Amniotic epithelial cell (primary cell): ENCODE results near the gene LAMC1.
"Not testable (repeated sequence)": the region's sequence is repeated elsewhere in the genome, so short reads cannot be mapped to it uniquely, and the experiment has no call there.

Experiments used
- DNase-seq: peaks from one replicate; pipeline ENCODE4 v3.0.0-alpha.2; 2010; ENCODE audit warnings: low read depth

Gene LAMC1

DNA sequence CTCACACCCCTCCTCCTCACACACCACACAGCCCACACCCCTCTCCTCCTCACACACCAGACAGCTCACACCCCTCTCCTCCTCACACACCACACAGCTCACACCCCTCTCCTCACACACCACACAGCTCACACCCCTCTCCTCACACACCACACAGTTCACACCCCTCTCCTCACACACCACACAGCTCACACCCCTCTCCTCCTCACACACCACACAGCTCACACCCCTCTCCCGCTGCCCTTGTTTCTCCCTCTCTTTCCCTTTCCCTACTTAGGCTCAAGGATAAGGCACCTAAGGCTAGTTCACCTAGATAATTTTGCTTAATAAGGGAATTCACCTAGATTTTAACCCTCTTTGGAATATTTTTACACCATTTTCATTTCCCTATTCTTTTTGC lies 126.8 kb downstream of the LAMC1 start:
- not testable (repeated sequence) for DNase-seq

DNA sequence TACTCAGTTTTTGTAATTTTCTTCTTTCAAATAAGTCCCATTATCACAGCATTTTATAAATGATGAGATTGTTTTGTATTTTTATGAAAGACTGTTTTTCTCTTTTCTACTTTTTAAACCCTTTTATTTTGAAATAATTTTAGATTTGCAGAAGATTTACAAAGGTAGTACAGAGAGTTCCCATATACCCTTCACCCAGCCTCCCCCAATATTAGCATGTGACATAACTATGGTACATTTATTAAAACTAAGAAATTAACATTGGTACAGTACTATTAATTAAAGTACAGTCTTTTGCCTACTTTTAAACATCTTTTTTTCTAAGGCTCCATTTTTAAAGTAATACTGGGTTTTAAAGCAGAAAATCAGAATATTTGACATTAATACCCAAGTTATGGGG lies 127.2 kb downstream of the LAMC1 start:
- DNase-seq = no peak

DNA sequence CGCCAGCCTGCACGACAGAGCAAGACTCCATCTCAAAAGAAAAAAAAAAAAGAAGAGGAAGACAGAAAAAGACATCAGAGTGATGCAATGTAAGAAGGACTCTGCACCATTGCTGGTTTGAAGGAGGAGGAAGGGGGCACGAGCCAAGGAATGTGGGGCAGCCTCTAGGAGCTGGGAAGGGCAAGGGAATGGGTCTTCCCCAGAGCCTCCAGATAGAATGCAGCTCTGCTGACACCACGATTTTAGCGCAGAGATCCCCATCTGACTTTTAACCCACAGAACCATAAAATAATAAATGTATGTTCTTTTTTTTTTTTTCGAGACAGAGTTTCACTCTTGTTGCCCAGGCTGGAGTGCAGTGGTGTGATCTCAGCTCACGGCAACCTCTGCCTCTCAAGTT lies 129.0 kb downstream of the LAMC1 start:
- DNase-seq = no peak

DNA sequence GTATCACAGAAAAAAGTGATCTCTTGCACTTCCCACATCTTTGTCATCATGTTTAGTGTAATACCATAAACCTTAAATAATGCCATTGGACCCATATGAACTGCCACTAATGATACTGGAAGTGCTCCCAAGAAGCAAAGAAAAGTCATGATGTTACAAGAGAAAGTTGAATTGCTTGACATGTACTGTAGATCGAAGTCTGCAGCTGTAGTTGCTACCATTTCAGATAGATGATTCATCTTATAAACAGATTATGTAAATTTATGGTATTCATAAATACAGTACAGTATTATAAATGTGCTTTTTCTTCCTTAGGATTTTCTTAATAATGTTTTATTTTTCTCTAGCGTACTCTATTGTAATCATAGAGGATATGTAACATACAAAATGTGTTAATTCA lies 132.7 kb downstream of the LAMC1 start:
- DNase-seq = no peak

DNA sequence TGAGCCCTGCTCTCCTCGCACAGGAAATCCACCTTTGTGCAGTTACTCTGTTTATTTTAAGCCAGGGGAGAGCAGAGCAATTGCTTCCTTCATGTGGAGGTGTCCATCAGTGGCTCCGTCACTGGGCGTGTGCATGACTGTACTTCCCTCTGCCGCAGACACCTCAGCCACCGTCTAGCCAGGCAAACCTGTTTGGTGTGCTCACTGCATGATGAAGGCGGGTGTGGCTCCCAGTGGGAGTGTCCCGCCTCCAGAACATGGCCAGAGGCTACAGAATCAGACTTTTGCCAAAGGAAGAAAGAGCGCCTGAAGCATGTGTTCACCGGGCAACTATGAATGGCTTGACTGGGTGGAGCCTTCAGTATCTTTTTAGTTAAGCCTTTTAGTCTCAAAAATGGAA lies 136.7 kb downstream of the LAMC1 start:
- peak; percentile 41 for DNase-seq

DNA sequence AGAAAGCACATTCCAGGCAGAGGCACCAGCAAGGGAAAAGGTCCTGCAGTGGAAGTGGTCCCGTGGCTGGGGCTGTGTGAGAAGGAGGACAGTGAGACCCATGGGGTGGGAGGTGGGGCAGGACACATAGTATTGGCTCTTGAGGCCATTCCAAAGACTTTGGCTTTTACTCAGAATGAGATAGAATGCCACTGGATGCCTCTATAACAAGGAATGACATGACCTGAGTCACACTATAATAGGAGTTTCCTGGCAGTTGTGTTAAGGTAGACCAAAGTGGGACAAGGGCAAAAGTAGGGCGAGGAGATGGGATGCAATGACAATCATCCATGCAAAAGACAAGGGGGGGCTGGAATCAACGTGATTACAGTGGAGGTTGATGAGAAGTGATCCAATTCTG lies 138.2 kb downstream of the LAMC1 start:
- DNase-seq = no peak

DNA sequence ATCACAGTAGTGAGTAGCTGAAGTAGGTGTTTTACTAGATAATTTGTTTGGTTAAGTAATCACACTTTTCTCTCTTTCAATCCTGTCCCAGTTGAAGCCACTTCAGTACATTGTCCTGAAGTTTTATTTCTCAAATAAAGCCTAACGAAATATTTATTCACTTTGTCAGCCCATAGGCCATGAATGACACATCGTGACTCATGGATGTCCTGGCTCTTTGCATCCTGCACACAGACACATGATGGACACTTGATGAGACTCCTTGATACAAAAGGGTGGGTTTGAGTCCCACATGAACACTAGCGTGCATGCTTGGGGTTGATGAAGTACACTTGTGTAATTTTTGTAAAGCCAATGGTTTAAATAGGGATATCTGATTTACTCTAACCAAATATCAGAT lies 140.1 kb downstream of the LAMC1 start:
- DNase-seq = peak; percentile 58

DNA sequence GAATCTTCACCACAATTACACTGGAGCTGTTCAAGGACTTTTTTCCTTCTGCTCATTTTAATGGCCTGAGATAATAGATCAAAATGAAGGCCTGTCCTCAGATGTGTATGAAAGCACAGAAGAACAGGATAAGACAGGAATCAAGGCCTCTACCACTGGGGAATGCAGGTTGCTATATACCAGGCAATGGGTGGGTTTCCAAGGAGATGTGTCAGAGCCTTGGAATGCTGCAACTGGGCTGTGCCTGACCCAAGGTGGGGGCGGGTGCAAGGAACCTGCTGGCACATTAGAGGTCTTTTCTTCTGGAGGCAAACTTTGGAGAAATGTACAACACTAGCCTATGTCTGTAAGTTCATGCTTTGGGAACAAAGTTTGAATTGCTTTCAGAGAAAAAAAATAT lies 141.1 kb downstream of the LAMC1 start:
- peak; percentile 92 for DNase-seq

DNA sequence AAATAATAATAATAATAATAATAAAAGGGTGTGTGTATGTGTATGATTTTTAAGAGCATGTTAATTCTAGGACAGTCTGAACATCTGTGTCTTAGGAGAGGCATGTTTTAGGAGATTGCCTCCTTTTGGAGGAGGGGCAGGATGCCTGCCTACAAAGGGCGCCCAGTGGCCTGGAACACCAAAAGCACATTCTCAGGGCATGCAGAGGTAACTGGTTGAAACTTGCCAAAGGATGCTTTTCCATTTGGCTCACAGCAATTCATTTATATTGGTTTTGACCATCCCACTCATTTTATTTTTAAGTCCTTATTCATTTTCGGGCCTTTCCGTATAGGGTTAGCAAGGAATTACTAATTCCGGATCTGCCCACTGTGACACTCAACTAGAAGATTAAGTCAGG lies 141.7 kb downstream of the LAMC1 start:
- DNase-seq = no peak

DNA sequence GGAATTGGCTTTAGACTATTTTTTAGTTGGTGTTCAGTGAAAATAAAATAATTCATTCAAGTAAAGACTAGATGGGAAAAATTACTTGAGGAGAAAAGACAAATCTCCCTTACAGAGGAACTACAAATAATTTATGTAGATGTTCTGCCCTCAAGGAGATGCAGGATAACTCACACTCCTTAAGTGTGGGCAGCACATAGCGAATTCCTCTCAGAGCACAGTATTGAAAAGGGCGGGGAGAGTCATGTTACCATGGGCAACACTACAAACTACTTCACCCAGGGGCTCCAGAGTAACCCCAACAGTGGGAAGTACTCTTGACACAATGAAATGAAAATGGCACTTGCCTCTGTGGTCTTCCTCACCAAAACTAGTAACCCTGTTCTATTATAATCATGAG lies 142.2 kb downstream of the LAMC1 start:
- DNase-seq = peak; percentile 28

DNA sequence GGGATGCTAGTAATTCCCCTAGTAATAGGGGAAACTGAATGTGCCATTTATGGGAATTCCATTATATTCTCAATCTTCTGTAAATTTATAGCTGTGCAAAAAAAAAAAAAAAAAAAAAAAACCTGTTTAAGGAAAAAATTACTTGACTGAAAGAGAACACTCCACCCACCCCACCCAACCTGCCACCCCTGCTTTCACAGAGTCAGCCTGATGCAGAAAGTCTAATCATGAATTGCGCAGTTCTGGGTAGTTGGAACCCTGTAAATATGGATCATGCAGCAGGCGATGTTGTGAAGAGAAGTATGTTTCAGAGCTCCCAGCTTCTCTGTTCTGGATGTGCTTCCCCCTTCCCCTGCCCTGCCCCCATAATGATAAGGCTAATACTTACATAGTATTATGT lies 143.2 kb downstream of the LAMC1 start:
- DNase-seq = no peak

DNA sequence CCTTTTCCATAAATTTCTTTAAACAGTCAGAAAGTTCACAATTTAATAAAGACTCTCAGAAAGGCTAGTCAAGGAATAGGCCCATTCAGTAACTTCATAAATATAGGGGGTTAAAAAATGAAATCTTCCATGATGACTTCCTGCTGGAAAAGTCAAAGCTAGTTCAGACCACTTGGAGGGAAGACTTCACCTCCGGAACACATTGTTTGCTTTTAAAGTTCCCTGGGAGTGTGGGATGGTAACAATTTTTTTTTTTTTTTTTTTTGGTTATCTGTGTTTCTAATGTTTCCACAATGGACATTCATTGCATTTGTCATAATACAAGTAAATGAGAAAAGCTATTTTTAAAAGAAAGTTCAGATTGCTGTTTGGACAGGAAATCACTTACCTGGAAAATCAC lies 144.5 kb downstream of the LAMC1 start:
- no peak for DNase-seq

DNA sequence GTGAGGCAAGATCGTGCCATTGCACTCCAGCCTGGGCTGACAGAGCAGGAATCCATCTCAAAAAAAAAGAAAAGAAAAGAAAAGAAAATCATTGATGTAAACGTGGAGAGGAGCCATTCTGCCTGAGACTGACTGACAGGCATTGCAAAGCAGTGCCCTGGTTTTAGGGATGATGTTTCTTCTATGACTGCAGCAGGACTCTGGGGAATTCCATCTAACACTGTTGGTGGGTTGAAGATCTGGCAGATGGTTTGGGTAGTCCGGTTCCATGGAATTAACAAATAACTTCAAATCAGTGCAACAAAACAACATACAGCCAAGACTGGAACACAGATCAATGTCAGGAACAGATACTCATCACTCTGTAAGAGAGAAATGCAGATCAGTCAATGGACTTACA lies 145.1 kb downstream of the LAMC1 start:
- no peak for DNase-seq

DNA sequence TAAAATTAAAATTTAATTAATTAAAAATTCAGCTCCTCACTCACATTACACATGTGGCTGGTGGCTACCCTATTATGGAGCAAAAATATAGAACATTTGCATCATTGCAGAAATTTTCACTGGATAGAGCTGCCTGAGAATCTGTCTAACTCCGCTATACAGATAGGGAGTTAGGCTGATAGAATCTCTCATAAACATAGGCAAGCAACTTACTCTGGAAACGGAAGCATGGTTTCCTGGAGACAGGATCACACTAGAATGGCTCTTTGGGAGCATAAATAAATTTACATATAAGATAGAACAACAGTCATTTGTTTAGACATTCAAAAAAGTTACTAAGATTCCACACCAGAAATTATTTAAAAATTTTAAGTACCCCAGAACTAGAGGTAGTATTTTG lies 150.6 kb downstream of the LAMC1 start:
- DNase-seq = no peak

DNA sequence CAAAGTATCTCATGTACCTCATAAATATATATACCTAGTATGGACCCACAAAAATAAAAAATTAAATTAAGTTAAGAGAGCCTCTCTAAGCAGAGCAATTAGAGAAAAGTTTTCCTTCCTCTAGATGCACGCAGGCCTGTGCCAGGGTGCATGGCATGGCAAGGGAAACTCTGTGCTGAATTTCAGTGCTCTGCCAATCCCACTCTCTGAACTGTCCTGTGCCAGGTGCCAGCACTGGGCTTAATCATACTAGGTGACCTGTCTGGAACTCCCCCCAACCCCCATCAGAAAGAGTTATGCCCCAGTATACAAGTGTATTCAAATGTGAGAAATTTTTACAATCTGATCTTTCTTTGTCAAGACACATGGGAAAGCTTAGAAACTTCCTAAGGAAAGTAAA lies 152.4 kb downstream of the LAMC1 start:
- DNase-seq = no peak

DNA sequence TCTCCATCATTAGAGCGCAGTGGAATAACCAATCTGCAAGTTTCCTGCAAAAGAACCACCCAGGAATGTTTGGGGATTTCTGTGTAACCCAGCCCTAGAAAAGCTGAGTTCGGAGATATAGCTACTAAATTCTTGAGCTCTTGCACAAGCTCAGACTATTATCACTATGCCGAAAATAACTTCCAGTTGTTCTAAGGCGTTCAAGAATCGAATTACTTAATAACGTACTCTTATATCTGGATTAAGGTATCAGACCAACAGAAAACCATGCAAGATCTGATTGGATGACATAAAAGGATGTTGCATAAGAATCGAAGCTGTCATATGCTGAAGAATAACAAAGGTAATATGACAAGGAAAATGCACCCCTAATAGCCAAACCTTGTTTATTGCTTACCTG lies 155.3 kb downstream of the LAMC1 start:
- peak; percentile 61 for DNase-seq

DNA sequence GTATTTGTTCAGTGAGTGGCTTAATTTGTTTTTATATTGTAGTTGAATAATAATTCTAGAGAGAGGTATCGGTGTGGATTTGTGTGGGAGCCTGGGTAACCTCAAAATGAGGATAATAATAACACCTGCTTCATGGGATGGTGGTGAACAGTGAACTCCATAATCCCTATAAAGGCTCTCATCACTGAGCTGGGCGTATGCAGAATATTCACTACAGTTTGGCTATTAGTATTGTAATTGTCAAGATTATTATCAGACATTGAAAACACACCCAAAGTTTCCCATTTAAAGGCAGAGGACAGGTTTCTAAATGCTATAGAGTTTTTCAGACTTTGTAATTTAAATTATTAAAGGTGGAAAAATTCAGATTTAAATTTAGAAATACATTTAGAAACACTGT lies 155.8 kb downstream of the LAMC1 start:
- no peak for DNase-seq

DNA sequence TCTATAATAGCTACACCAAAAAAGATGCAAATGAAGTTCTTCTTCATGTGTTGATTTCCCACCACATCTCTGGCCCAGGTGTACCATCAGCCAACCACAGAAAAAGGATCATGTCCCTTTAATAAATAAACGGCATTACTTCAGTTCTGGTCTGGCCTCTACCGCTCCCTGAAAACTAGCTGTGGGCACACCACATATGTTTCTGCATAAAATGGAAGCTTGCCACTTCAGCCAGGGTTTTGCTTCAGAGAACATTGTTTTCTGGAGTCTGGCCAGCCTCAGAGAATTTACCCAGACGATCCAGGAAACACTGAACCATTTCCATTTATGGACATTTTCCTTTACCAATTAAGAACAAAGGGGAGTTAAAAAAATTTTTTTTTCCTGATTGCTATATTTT lies 157.0 kb downstream of the LAMC1 start:
- peak; percentile 86 for DNase-seq

DNA sequence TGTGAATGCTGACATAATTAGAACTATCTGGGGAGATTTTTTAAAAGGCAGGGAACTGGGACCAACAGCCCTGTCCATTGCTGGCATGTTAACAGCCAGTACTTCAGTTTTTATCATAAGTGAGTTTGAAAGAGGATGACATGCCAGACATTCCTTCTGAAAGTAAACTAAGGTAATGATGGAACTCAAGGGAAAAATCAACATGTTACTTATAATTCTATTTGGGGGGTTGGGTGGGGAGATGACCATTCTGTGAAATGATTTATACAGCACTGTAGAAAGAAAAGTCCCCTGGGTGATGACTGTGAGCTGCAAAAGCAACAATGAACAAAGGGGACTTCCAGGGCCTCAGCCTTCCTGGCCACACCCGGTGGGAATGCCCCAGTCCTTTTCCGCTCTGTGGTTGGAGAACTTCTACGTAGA lies 157.4 kb downstream of the LAMC1 start:
- DNase-seq = peak; percentile 31

DNA sequence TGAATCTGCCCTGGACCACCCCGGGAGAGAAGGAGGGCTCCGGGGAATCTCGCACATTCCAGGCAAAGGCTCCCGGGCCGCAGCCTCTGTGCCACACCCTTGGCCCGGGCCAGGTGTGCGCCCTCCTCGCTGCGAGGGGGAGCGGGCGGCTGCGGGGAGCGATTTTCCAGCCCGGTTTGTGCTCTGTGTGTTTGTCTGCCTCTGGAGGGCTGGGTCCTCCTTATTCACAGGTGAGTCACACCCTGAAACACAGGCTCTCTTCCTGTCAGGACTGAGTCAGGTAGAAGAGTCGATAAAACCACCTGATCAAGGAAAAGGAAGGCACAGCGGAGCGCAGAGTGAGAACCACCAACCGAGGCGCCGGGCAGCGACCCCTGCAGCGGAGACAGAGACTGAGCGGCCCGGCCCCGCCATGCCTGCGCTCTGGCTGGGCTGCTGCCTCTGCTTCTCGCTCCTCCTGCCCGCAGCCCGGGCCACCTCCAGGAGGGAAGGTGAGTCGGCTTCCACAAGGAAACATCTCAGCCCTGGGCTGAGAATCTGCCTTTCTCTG lies 162.8 kb downstream of the LAMC1 start, which contains the start of gene LAMC2:
LAMC2 (plus strand) TSS at position 324 of the 550 bp plus-strand sequence; CDS start at position 413, 89 bp downstream.
- DNase-seq = peak; percentile 66

DNA sequence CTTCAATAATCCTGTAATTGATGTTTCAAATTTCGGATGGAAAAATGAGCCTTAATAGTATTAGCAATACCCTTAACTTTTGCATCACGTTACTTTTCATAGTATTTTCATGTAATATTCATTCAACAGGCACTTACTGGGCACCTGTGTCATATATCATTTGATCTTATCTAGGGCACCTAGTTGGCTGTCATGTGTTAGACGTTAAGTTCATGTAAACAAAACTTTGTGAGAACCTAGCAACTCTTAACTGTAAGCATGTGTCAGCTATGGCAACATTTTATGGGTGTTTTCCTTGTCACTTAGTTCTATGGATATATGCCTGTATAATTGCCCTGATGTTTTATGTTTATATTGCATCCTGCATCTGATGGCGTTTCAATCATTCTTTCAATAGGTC lies 163.6 kb downstream of the LAMC1 start:
- no peak for DNase-seq

DNA sequence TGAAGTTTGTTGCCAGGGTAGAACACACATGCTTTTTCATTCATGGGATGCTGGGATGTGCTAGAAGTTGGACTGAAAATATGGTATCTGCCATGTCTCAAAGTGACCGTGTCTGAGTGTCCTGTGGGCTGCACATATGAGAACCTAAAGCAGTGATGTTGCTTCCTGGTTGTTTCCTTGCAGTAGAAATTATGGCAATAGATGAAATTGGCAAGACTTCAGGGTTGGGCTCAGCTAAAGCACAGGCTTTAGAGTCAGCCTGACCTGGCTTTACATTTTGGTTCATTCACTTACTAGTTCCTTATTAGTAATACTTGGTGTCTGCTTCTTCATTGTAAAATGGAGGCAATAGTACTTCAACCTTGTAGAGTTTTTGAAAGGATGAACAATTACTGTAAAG lies 165.0 kb downstream of the LAMC1 start:
- DNase-seq = no peak

DNA sequence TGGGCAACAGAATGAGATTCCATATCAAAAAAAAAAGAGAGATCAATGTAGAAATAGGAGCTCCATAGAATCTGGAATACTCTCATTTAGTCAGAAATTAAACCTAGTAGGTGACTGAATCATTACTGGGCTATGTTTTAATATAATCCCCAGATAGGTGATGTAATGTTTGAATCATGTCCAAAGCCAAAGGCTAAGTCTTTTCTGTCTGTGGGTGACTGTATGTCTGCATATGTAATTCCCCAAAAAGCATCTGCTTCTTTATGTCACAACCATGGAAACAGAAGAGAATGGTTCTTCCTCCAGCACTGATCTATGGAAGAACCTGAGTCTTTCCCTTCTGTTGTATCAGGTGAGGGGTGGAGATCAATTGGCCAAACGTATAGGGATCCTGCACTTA lies 168.6 kb downstream of the LAMC1 start:
- peak; percentile 92 for DNase-seq

DNA sequence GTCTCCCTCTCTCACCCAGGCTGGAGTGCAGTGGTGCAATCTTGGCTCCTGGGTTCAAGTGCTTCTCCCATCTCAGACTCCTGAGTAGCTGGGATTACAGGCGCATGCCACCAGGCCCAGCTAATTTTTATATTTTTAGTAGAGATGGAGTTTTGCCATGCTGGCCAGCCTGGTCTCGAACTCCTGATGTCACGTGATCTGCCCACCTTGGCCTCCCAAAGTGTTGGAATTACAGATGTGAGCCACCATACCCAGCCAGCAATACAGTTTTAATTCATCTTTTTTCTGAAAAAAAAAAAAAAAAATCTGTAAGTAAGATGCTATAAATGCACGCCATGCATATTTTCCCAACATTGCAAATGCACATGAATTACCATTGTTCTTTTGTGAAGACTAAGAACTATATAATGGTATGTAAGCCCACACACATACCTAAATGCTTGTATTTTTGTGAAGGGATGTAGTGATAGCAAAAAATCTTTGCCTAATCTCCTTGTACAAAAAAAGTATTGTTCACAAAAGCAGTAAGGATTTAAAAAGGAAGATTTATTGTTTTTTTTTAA lies 170.8 kb downstream of the LAMC1 start:
- no peak for DNase-seq
